Fibroblast of skin of left quadriceps (primary cell): ENCODE data around the gene TMEM14A.

Experiments used
- DNase-seq, 2 experiments: peaks; one replicate each; pipeline ENCODE4 v3.0.0-alpha.2; 2013; ENCODE audit warnings: low read depth in 2 of 2

The TMEM14A gene

GRCh38 chr6:52735071-52735470, 64.2 kb downstream of the TMEM14A start:
- DNase-seq, result no peak

- no peak for DNase-seq
Observed at GRCh38 chr6:52736145-52736544, 65.2 kb downstream of the TMEM14A start.
